ENCODE measurements around the gene SPRYD3. TPM values are rescaled to one million over a fixed set of nuclear protein-coding genes. Genes with fewer than 3 reads are reported as not detected.

Gene SPRYD3
- total RNA-seq, 1 donor from 2014 or later, result 14.2 TPM

DNA sequence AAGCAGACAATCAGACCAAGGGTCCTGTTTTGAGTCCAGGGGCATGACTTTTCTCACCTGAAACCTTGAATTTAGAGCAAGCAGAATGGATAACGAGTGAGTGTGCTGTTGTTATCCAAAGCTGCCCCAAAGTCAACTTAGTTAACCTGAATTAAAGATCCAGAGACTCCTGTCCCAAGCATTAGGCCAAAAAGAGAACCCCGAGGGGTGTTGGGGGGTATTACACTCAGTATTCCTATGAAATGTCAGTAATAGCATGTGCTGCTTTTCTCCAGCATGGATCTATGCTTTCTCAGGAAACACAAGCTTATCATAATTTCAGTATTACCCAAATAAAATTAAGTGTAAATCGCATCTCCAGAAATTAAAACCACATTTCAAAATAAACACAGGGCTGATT lies 53.9 kb downstream of the SPRYD3 start:
- DNase-seq (ENCODE audit: low spot score), result no peak

GRCh38 chr12:53014709-53015108 lies 64.5 kb downstream of the SPRYD3 start:
- DNase-seq (ENCODE audit: low spot score), result no peak

Other genes with a start within 250 kb of the SPRYD3 start
- gene KRT79, start 245.1 kb downstream of the SPRYD3 start, total RNA-seq (ENCODE audit: insufficient read depth, low replicate concordance), result not detected
- gene KRT78, start 230.4 kb downstream of the SPRYD3 start, total RNA-seq (ENCODE audit: insufficient read depth, low replicate concordance), result 8.7 TPM
- 94.6 TPM for gene KRT8, start 174.3 kb downstream of the SPRYD3 start, total RNA-seq (ENCODE audit: insufficient read depth, low replicate concordance)
- 87.9 TPM for gene KRT18, start 130.3 kb downstream of the SPRYD3 start, total RNA-seq (ENCODE audit: insufficient read depth, low replicate concordance)
- gene EIF4B, start 72.9 kb downstream of the SPRYD3 start, total RNA-seq (ENCODE audit: insufficient read depth, low replicate concordance), result 833 TPM
- gene TNS2, start 29.3 kb downstream of the SPRYD3 start, total RNA-seq (ENCODE audit: insufficient read depth, low replicate concordance), result 39.7 TPM
- 112 TPM for gene IGFBP6, start 18.3 kb upstream of the SPRYD3 start, total RNA-seq (ENCODE audit: insufficient read depth, low replicate concordance)
- gene SOAT2, start 24.1 kb upstream of the SPRYD3 start, total RNA-seq (ENCODE audit: insufficient read depth, low replicate concordance), result not detected
- gene ZNF740, start 101.3 kb upstream of the SPRYD3 start, total RNA-seq (ENCODE audit: insufficient read depth, low replicate concordance), result 14.9 TPM
- gene CSAD, start 101.5 kb upstream of the SPRYD3 start, total RNA-seq (ENCODE audit: insufficient read depth, low replicate concordance), result 11.1 TPM
- gene ITGB7, start 127.9 kb upstream of the SPRYD3 start, total RNA-seq (ENCODE audit: insufficient read depth, low replicate concordance), result not detected
- gene RARG, start 152.8 kb upstream of the SPRYD3 start, total RNA-seq (ENCODE audit: insufficient read depth, low replicate concordance), result 5.8 TPM
- 8.4 TPM for gene ESPL1, start 188.9 kb upstream of the SPRYD3 start, total RNA-seq (ENCODE audit: insufficient read depth, low replicate concordance)
- 454 TPM for gene PFDN5, start 216.2 kb upstream of the SPRYD3 start, total RNA-seq (ENCODE audit: insufficient read depth, low replicate concordance)
- gene MYG1, start 220.3 kb upstream of the SPRYD3 start, total RNA-seq (ENCODE audit: insufficient read depth, low replicate concordance), result 17.8 TPM
- gene AAAS, start 242.2 kb upstream of the SPRYD3 start, total RNA-seq (ENCODE audit: insufficient read depth, low replicate concordance), result 38.3 TPM

Measured in umbilical cord (tissue), 2 donors.